Liver (tissue), 9 donors: ENCODE measurements around the gene MECP2. TPM values are rescaled to one million over a fixed set of nuclear protein-coding genes. Genes with fewer than 3 reads are reported as not detected.
"Not testable (repeated sequence)": the region's sequence is repeated elsewhere in the genome, so short reads cannot be mapped to it uniquely, and the experiment has no call there.

Experiments used
- DNase-seq: peaks from one replicate; pipeline ENCODE4 v3.0.0-alpha.2; 2017; ENCODE audit warnings: low spot score
- H3K27ac ChIP-seq, 2 donors: one replicate each; pipeline ENCODE4 v1.7.0; 2013; ENCODE audit warnings: inconsistent platforms in 2 of 2, low read length in 2 of 2, control low read depth in 1 of 2, low read depth in 1 of 2, mild to moderate bottlenecking in 1 of 2
- H3K27me3 ChIP-seq, 4 donors: one replicate each; pipeline versions ENCODE4 v1.6.1 to v1.7.0; 2013; ENCODE audit warnings: low read length in 3 of 4, inconsistent platforms in 1 of 4, mild to moderate bottlenecking in 1 of 4, moderate library complexity in 1 of 4; ENCODE audit not compliant: control insufficient read depth in 4 of 4, insufficient read depth in 4 of 4
- H3K36me3 ChIP-seq, 4 donors: one replicate each; pipeline versions ENCODE4 v1.6.1 to v1.7.0; 2013; ENCODE audit warnings: low read length in 3 of 4, mild to moderate bottlenecking in 3 of 4, low read depth in 1 of 4, moderate library complexity in 1 of 4; ENCODE audit not compliant: control insufficient read depth in 4 of 4, insufficient read depth in 3 of 4
- H3K4me1 ChIP-seq, 4 donors: one replicate each; pipeline versions ENCODE4 v1.6.1 to v1.7.0; 2013; ENCODE audit warnings: low read length in 3 of 4, mild to moderate bottlenecking in 3 of 4, moderate library complexity in 1 of 4; ENCODE audit not compliant: control insufficient read depth in 4 of 4, insufficient read depth in 4 of 4
- H3K4me3 ChIP-seq, 3 donors: one replicate each; pipeline versions ENCODE4 v1.6.1 to v1.7.0; 2013; ENCODE audit warnings: low read length in 3 of 3, control low read depth in 1 of 3, low read depth in 1 of 3, mild to moderate bottlenecking in 1 of 3
- H3K9ac ChIP-seq, 2 donors: one replicate each; pipeline ENCODE4 v1.7.0; 2013; ENCODE audit warnings: low read length in 2 of 2, mild to moderate bottlenecking in 2 of 2, moderate library complexity in 2 of 2, control low read depth in 1 of 2, low read depth in 1 of 2
- H3K9me3 ChIP-seq, 4 donors: one replicate each; pipeline versions ENCODE4 v1.6.1 to v1.7.0; 2013; ENCODE audit warnings: low read length in 3 of 4; ENCODE audit not compliant: control insufficient read depth in 4 of 4
- ATF3 ChIP-seq: IDR thresholded peaks from 2 replicates; pipeline ENCODE4 v1.6.1; 2016; ENCODE audit warnings: antibody characterized with exemption
- CTCF ChIP-seq: fragments of 150-350 bp; IDR thresholded peaks from 2 replicates; pipeline ENCODE4 v1.5.1; 2017; ENCODE audit warnings: improper control_type of control experiment, low read depth, low read length; ENCODE audit not compliant: missing input control
- EGR1 ChIP-seq, 2 donors: IDR thresholded peaks; 2 replicates each; pipeline ENCODE4 v1.6.1; 2016 to 2018; ENCODE audit warnings: antibody characterized with exemption in 2 of 2, low read depth in 2 of 2
- FOXA1 ChIP-seq: IDR thresholded peaks from 2 replicates; pipeline ENCODE4 v1.6.1; 2016; ENCODE audit warnings: antibody characterized with exemption
- FOXA2 ChIP-seq: IDR thresholded peaks from 2 replicates; pipeline ENCODE4 v1.6.1; 2016; ENCODE audit warnings: antibody characterized with exemption
- GABPA ChIP-seq, 2 donors: IDR thresholded peaks in 1 of 2; conservative IDR thresholded peaks in 1 of 2; 2 replicates each; pipeline ENCODE4 v1.6.1; 2016; ENCODE audit warnings: antibody characterized with exemption in 2 of 2, mild to moderate bottlenecking in 1 of 2, moderate library complexity in 1 of 2
- HNF4A ChIP-seq, 2 donors: conservative IDR thresholded peaks; 2 replicates each; pipeline ENCODE4 v1.6.1; 2016; ENCODE audit warnings: antibody characterized with exemption in 2 of 2, mild to moderate bottlenecking in 2 of 2
- HNF4G ChIP-seq: IDR thresholded peaks from 2 replicates; pipeline ENCODE4 v1.6.1; 2016; ENCODE audit warnings: antibody characterized with exemption
- JUND ChIP-seq, 2 donors: IDR thresholded peaks; 2 replicates each; pipeline ENCODE4 v1.6.1; 2016; ENCODE audit warnings: antibody characterized with exemption in 2 of 2
- MAX ChIP-seq: IDR thresholded peaks from 2 replicates; pipeline ENCODE4 v1.6.1; 2016; ENCODE audit warnings: antibody characterized with exemption
- NR2F2 ChIP-seq: IDR thresholded peaks from 2 replicates; pipeline ENCODE4 v1.6.1; 2016; ENCODE audit warnings: antibody characterized with exemption
- RAD21 ChIP-seq, 2 donors: IDR thresholded peaks; 2 replicates each; pipeline ENCODE4 v1.6.1; 2016; ENCODE audit warnings: antibody characterized with exemption in 2 of 2, mild to moderate bottlenecking in 2 of 2
- REST ChIP-seq: IDR thresholded peaks from 2 replicates; pipeline ENCODE4 v1.6.1; 2016; ENCODE audit warnings: antibody characterized with exemption, mild to moderate bottlenecking
- RXRA ChIP-seq, 2 donors: IDR thresholded peaks; 2 replicates each; pipeline ENCODE4 v1.6.1; 2017 to 2018; ENCODE audit warnings: antibody characterized with exemption in 2 of 2, mild to moderate bottlenecking in 1 of 2
- SP1 ChIP-seq: IDR thresholded peaks from 2 replicates; pipeline ENCODE4 v1.6.1; 2018; ENCODE audit warnings: antibody characterized with exemption, mild to moderate bottlenecking
- YY1 ChIP-seq: IDR thresholded peaks from 2 replicates; pipeline ENCODE4 v1.6.1; 2016; ENCODE audit warnings: antibody characterized with exemption, mild to moderate bottlenecking
- ZBTB33 ChIP-seq: IDR thresholded peaks from 2 replicates; pipeline ENCODE4 v1.6.1; 2016; ENCODE audit warnings: antibody characterized with exemption
- WGBS: extraction: QIAGEN DNeasy Blood & Tissue Kit; methylation state at CpG from one replicate; pipeline ENCODE4 v1.1.7; 2013; 5-methylcytosine and 5-hydroxymethylcytosine counted together
- polyA plus RNA-seq, 2 donors: library from polyadenylated mRNA; stranded (reverse) in 1 of 2; unstranded in 1 of 2; fragments of 200-250 nt in 1 of 2; fragments of >200 nt in 1 of 2; fragmentation: Nextera tagmentation in 1 of 2; extraction: Ambion mirVana in 1 of 2; gene quantifications; one replicate each; pipeline versions ENCODE4 v1.2.1 to v1.2.3, GENCODE V29; 2013 to 2015
- total RNA-seq, 2 donors: library from RNA; depleted of rRNA; stranded (reverse); fragments of >200 nt; gene quantifications; one replicate each; pipeline ENCODE4 v1.2.3, GENCODE V29; 2014
- donor health status: healthy.
- donor health status: healthy.
- donor health status: healthy.
- donor health status: healthy.
- donor health status: healthy.

Gene MECP2
- total and polyA plus RNA-seq, 4 donors: 6.9 to 22.0 (median 10.0) TPM

- no peak overlapping the region for H3K4me3 ChIP-seq
- no peaks in the 10 kb centered on the region for H3K4me1 ChIP-seq
- DNase-seq: no peak
- H3K27me3 ChIP-seq: no peaks in the 10 kb centered on the region
- no peak overlapping the region for H3K9ac ChIP-seq
- H3K27ac ChIP-seq: no peak overlapping the region
- WGBS: 99% methylated on average over 8 of the region's 8 CpGs
- H3K36me3 ChIP-seq: no peaks in the 10 kb centered on the region
- H3K9me3 ChIP-seq: no peaks in the 10 kb centered on the region
- no peak for TF ChIP-seq FOXA1
- TF ChIP-seq JUND (IDR thresholded peaks at IDR 0.05): no peak
- TF ChIP-seq CTCF: no peak
- TF ChIP-seq HNF4G: no peak
- no peak for TF ChIP-seq FOXA2
- TF ChIP-seq ZBTB33: no peak
- no peak for TF ChIP-seq RXRA (IDR thresholded peaks at IDR 0.05)
- TF ChIP-seq EGR1 (IDR thresholded peaks at IDR 0.05; ENCODE audit: low read depth in 2 of 2): no peak
- TF ChIP-seq NR2F2: no peak
- no peak for TF ChIP-seq GABPA (IDR thresholded peaks at IDR 0.05 in 1 of 2, conservative IDR thresholded peaks at IDR 0.05 in 1 of 2)
- no peak for TF ChIP-seq ATF3
- no peak for TF ChIP-seq YY1
These were observed 102.0 kb downstream of the MECP2 start for GRCh38 chrX:153995504-153995903.

GRCh38 chrX:153994398-153994797, 103.1 kb downstream of the MECP2 start:
- DNase-seq, H3K4me1 ChIP-seq, H3K27me3 ChIP-seq, H3K4me3 ChIP-seq, H3K36me3 ChIP-seq, H3K9ac ChIP-seq, H3K27ac ChIP-seq, H3K9me3 ChIP-seq: not testable (repeated sequence)
- WGBS: 80% methylated on average over 5 of the region's 5 CpGs

GRCh38 chrX:153993978-153994377, 103.5 kb downstream of the MECP2 start:
- 94% methylated on average over 10 of the region's 10 CpGs for WGBS
- Histone ChIP-seq H3K4me3 (no peak overlapping the region), H3K27ac (no peak overlapping the region), H3K4me1 (no peaks in the 10 kb centered on the region), H3K27me3 (no peaks in the 10 kb centered on the region), H3K9me3 (no peaks in the 10 kb centered on the region), H3K9ac (no peak overlapping the region), H3K36me3 (no peaks in the 10 kb centered on the region)
- no peak for DNase-seq
- no peak for TF ChIP-seq HNF4G
- no peak for TF ChIP-seq JUND (IDR thresholded peaks at IDR 0.05)
- TF ChIP-seq EGR1 (IDR thresholded peaks at IDR 0.05; ENCODE audit: low read depth in 2 of 2): no peak
- no peak for TF ChIP-seq GABPA (IDR thresholded peaks at IDR 0.05 in 1 of 2, conservative IDR thresholded peaks at IDR 0.05 in 1 of 2)
- no peak for TF ChIP-seq REST
- no peak for TF ChIP-seq HNF4A (conservative IDR thresholded peaks at IDR 0.05)
- TF ChIP-seq YY1: no peak
- TF ChIP-seq ATF3: no peak
- no peak for TF ChIP-seq NR2F2
- TF ChIP-seq MAX: no peak
- TF ChIP-seq CTCF: no peak
- no peak for TF ChIP-seq FOXA2
- no peak for TF ChIP-seq RAD21 (IDR thresholded peaks at IDR 0.05)
- TF ChIP-seq SP1: no peak
